Heart right ventricle (tissue), 16 donors: ENCODE data around the gene PTGER2. TPM values are rescaled to one million over a fixed set of nuclear protein-coding genes. Genes with fewer than 3 reads are reported as not detected.

Experiments used
- ATAC-seq, 8 donors: fragments of 200-7000 bp; cut with Tn5 transposase; one replicate each; pipeline ENCODE4 v1.9.1; 2020; ENCODE audit warnings: mild to moderate bottlenecking in 8 of 8, moderate library complexity in 8 of 8, moderate number of reproducible peaks in 1 of 8
- DNase-seq, 2 donors: peaks; one replicate each; pipeline ENCODE4 v3.0.0-alpha.2; 2020
- H3K27ac ChIP-seq, 10 donors: fragments of 200-600 bp; sonication (generic) in 2 of 10; one replicate each; pipeline versions ENCODE4 v1.5.0 to v1.8.0; 2020 to 2022; ENCODE audit warnings: mild to moderate bottlenecking in 3 of 10
- H3K27me3 ChIP-seq, 7 donors: fragments of 200-600 bp; one replicate each; pipeline ENCODE4 v1.8.0; 2021 to 2022; ENCODE audit warnings: mild to moderate bottlenecking in 2 of 7
- H3K36me3 ChIP-seq, 9 donors: fragments of 200-600 bp; sonication (generic) in 1 of 9; one replicate each; pipeline versions ENCODE4 v1.5.0 to v1.8.0; 2020 to 2022; ENCODE audit warnings: mild to moderate bottlenecking in 2 of 9
- H3K4me1 ChIP-seq, 9 donors: fragments of 200-600 bp; sonication (generic) in 1 of 9; one replicate each; pipeline versions ENCODE4 v1.5.0 to v1.8.0; 2020 to 2022; ENCODE audit warnings: mild to moderate bottlenecking in 4 of 9
- H3K4me3 ChIP-seq, 10 donors: fragments of 200-600 bp; sonication (generic) in 2 of 10; one replicate each; pipeline versions ENCODE4 v1.5.0 to v1.8.0; 2020 to 2022; ENCODE audit warnings: mild to moderate bottlenecking in 7 of 10, moderate library complexity in 2 of 10
- H3K9me3 ChIP-seq, 11 donors: fragments of 200-600 bp in 10 of 11; sonication (generic) in 2 of 11; one replicate each; pipeline versions ENCODE4 v1.5.0 to v1.8.0; 2013 to 2022; ENCODE audit warnings: mild to moderate bottlenecking in 2 of 11, control low read depth in 1 of 11, moderate library complexity in 1 of 11
- CTCF ChIP-seq, 9 donors: fragments of 200-600 bp; sonication (generic) in 2 of 9; IDR thresholded peaks; one replicate each; pipeline versions ENCODE4 v1.5.0 to v1.8.0; 2021 to 2022; ENCODE audit warnings: antibody characterized with exemption in 9 of 9, mild to moderate bottlenecking in 5 of 9, moderate library complexity in 1 of 9
- WGBS, 2 donors: extraction: QIAGEN DNeasy Blood & Tissue Kit; methylation state at CpG; one replicate each; pipeline ENCODE4 v1.1.7; 2013; ENCODE audit warnings: inconsistent platforms in 1 of 2; 5-methylcytosine and 5-hydroxymethylcytosine counted together
- intact Hi-C, 10 donors: fragments of 100-400 bp; cut with DNase I; formaldehyde crosslinking; loops; one replicate each; pipeline versions ENCODE4 v1.11.1 to v1.14.2; 2022
- polyA plus RNA-seq, 2 donors: library from polyadenylated mRNA; stranded (reverse); fragments of 200-250 nt; gene quantifications; one replicate each; pipeline ENCODE4 v1.2.3, GENCODE V29; 2013
- total RNA-seq, 10 donors: library from RNA; stranded (reverse); fragmentation: NEBNext Ultra II Directional in 3 of 10; extraction: Animal tissue kit (Norgen Biotek cat#: 25700) in 3 of 10; gene quantifications; one replicate each; pipeline versions ENCODE4 v1.2.1 to v1.2.4, GENCODE V29; 2021 to 2023
- donor health status: Arrhythmogenic right ventricular cardiomyopathy.
- donor health status: ischemic (EF 13 %, LVEDD 7.1; RV severe dilation, severe dysfunction).
- donor health status: healthy with polysubstance abuse.
- donor health status: DM: no; HTN: yes; CAD: no.
- donor health status: DM: no; HTN: no; CAD: no.
- donor health status: ischemic (EF 25% LVEDD 6.9; RV normal size, moderate dysfunction).
- donor health status: ischemic (EF 25% LVEDD 5.7; RV mildly dilated, moderate dysfunction).
- donor health status: healthy.
- donor health status: DM: yes; HTN: yes; CAD: no.
- donor health status: Ischemic cardiomyopathy.
- donor health status: ischemic (EF 35%, LVEDD 5.7; RV mildly dilated, moderate dysfunction).
- donor health status: nonischemic (EF 11% LVEDD 7.7; RV severe dilation, severe dysfunction).
- donor health status: DM: yes; HTN: yes; CAD: no.
- donor health status: PGD.
- donor health status: ischemic (EF 29% LVEDD 5.4; RV normal size, mild dysfunction).
- donor health status: nonischemic (EF 23%, LVEDD 6.1; RV moderate dilation, normal function).

The PTGER2 gene
- total and polyA plus RNA-seq, 12 donors = 0.11 to 2.4 (median 0.34) TPM

- no peak for TF ChIP-seq CTCF (IDR thresholded peaks at IDR 0.05)
- peak in 6 of 8 donors; percentile 29 to 90 (median 66) for ATAC-seq
- no peaks in the 10 kb centered on the region for H3K9me3 ChIP-seq
- intact Hi-C loops = no loop called here
- peak overlapping the region in 1 of 10 donors; percentile 83 for H3K27ac ChIP-seq
- 34 to 35% methylated on average over 7 of the region's 7 CpGs for WGBS, 2 donors
- peaks cover 0 to 86% (median 0%) of the 10 kb centered on the region in 7 donors for H3K27me3 ChIP-seq
- no peak for DNase-seq
- H3K4me1 ChIP-seq = peaks cover 0 to 38% (median 6%) of the 10 kb centered on the region in 9 donors
- H3K36me3 ChIP-seq = no peaks in the 10 kb centered on the region
- peak overlapping the region in 1 of 10 donors; percentile 14 for H3K4me3 ChIP-seq
Observed at GRCh38 chr14:52351233-52352060, 37.3 kb downstream of the PTGER2 start.

GRCh38 chr14:52352061-52352491 lies 38.0 kb downstream of the PTGER2 start:
- DNase-seq (no peak), ATAC-seq (peak in 2 of 8 donors; percentile 38 to 51)
- Histone ChIP-seq H3K4me1 (peaks cover 0 to 38% (median 6%) of the 10 kb centered on the region in 9 donors), H3K9me3 (no peaks in the 10 kb centered on the region), H3K27ac (peak overlapping the region in 1 of 10 donors; percentile 83), H3K27me3 (peaks cover 0 to 88% (median 0%) of the 10 kb centered on the region in 7 donors), H3K4me3 (peak overlapping the region in 1 of 10 donors; percentile 14), H3K36me3 (no peaks in the 10 kb centered on the region)
- TF ChIP-seq CTCF (IDR thresholded peaks at IDR 0.05) = no peak
- intact Hi-C loops = no loop called here
- 52% methylated on average over 3 of the region's 3 CpGs for WGBS, 2 donors

DNA sequence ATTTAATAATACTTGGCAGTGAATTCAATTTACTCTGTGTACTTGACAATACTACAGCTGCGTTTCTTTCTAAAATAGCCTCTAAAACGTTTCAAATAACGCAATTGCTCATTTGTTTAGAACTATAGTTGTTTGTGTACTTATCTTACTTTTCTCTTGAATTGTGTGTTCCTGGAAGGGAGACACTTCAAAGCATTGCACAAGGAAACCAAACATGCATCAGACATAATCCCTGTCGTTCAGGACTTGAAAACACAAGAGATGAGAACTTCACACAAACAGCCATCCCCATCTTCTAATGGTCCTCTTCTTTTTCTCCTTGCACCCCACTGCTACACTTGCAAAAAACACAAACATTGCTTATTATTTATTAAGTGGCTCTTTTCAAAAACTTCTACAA lies 38.5 kb downstream of the PTGER2 start:
- H3K4me3 ChIP-seq = no peak overlapping the region
- DNase-seq (no peak), ATAC-seq (no peak)
- peaks cover 0 to 38% (median 6%) of the 10 kb centered on the region in 9 donors for H3K4me1 ChIP-seq
- H3K27ac ChIP-seq = peak overlapping the region in 1 of 10 donors; percentile 83
- intact Hi-C loops = no loop called here
- no peaks in the 10 kb centered on the region for H3K36me3 ChIP-seq
- no peak for TF ChIP-seq CTCF (IDR thresholded peaks at IDR 0.05)
- H3K27me3 ChIP-seq = peaks cover 0 to 88% (median 0%) of the 10 kb centered on the region in 7 donors
- H3K9me3 ChIP-seq = no peaks in the 10 kb centered on the region
- 58 to 65% methylated on average over 4 of the region's 4 CpGs for WGBS, 2 donors

DNA sequence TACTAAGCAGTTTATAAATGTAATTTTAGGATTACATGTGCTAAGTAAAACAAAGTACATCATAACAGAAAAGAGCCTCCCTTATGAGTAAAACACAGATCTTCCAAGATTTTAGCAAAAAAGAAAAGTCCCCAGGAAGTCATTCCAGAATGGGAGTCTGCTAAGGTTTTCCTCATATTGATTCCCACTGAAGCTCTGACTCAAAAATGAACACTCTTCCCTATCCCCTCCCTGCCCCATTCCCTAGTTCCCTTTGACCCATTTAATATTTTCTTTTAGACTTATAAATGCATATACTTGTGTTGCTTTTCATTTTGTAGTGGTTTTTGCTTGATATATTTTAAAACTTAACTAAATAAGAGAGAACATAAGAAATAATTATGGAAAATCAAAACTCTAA lies 40.1 kb downstream of the PTGER2 start:
- peak overlapping the region in 1 of 10 donors; percentile 83 for H3K27ac ChIP-seq
- ATAC-seq (no peak), DNase-seq (no peak)
- peaks cover 0 to 81% (median 0%) of the 10 kb centered on the region in 7 donors for H3K27me3 ChIP-seq
- no peaks in the 10 kb centered on the region for H3K9me3 ChIP-seq
- intact Hi-C loops = no loop called here
- H3K4me3 ChIP-seq = no peak overlapping the region
- no peaks in the 10 kb centered on the region for H3K36me3 ChIP-seq
- H3K4me1 ChIP-seq = peaks cover 0 to 38% (median 6%) of the 10 kb centered on the region in 9 donors
- no peak for TF ChIP-seq CTCF (IDR thresholded peaks at IDR 0.05)
